ENCODE data around the gene CR1L.
"Not testable (repeated sequence)": the region's sequence is repeated elsewhere in the genome, so short reads cannot be mapped to it uniquely, and the experiment has no call there.

Gene CR1L

GRCh38 chr1:207644852-207645634 lies at the start of gene CR1L:
TSS of gene CR1L (plus strand) at chr1:207645133. CDS start at chr1:207645234, 101 bp downstream.
- no peaks in the 10 kb centered on the region for H3K9me3 ChIP-seq (ENCODE audit: control insufficient read depth in 2 of 2, low read length in 2 of 2)
- peak within 1 kb of the TSS in 1 of 2 donors; percentile 53 for H3K9ac ChIP-seq (ENCODE audit: low read length in 2 of 2)
- H3K4me1 ChIP-seq (ENCODE audit: control insufficient read depth, insufficient read depth, low read length): peaks cover 5% of the 10 kb centered on the region
- H3K27ac ChIP-seq (ENCODE audit: low read length): no peak within 1 kb of the TSS
- H3K4me3 ChIP-seq (ENCODE audit: low read length in 2 of 2): peak within 1 kb of the TSS; percentile 84 to 86
- H3K36me3 ChIP-seq (ENCODE audit: control insufficient read depth in 2 of 2, insufficient read depth in 2 of 2, low read length in 2 of 2): no peaks in the 10 kb centered on the region
- H3K27me3 ChIP-seq (ENCODE audit: control insufficient read depth in 1 of 2, insufficient read depth in 2 of 2, low read length in 2 of 2): no peaks in the 10 kb centered on the region

GRCh38 chr1:207603777-207604176 lies 41.2 kb upstream of the CR1L start:
- Histone ChIP-seq H3K27me3 (ENCODE audit: control insufficient read depth in 1 of 2, insufficient read depth in 2 of 2, low read length in 2 of 2) (no peaks in the 10 kb centered on the region), H3K27ac (ENCODE audit: low read length) (no peak overlapping the region), H3K9me3 (ENCODE audit: control insufficient read depth in 2 of 2, low read length in 2 of 2) (no peaks in the 10 kb centered on the region), H3K9ac (ENCODE audit: low read length in 2 of 2) (no peak overlapping the region), H3K4me3 (ENCODE audit: low read length in 2 of 2) (no peak overlapping the region), H3K4me1 (ENCODE audit: control insufficient read depth, insufficient read depth, low read length) (no peaks in the 10 kb centered on the region), H3K36me3 (ENCODE audit: control insufficient read depth in 2 of 2, insufficient read depth in 2 of 2, low read length in 2 of 2) (no peaks in the 10 kb centered on the region)

- Histone ChIP-seq H3K9ac (ENCODE audit: low read length in 2 of 2) (no peak overlapping the region), H3K4me1 (ENCODE audit: control insufficient read depth, insufficient read depth, low read length) (no peaks in the 10 kb centered on the region), H3K36me3 (ENCODE audit: control insufficient read depth in 2 of 2, insufficient read depth in 2 of 2, low read length in 2 of 2) (no peaks in the 10 kb centered on the region), H3K4me3 (ENCODE audit: low read length in 2 of 2) (no peak overlapping the region), H3K27ac (ENCODE audit: low read length) (no peak overlapping the region), H3K27me3 (ENCODE audit: control insufficient read depth in 1 of 2, insufficient read depth in 2 of 2, low read length in 2 of 2) (no peaks in the 10 kb centered on the region), H3K9me3 (ENCODE audit: control insufficient read depth in 2 of 2, low read length in 2 of 2) (no peaks in the 10 kb centered on the region)
These were observed 39.2 kb upstream of the CR1L start for GRCh38 chr1:207605444-207606361.

GRCh38 chr1:207606362-207606755 lies 38.6 kb upstream of the CR1L start:
- Histone ChIP-seq H3K9me3 (ENCODE audit: control insufficient read depth in 2 of 2, low read length in 2 of 2) (no peaks in the 10 kb centered on the region), H3K36me3 (ENCODE audit: control insufficient read depth in 2 of 2, insufficient read depth in 2 of 2, low read length in 2 of 2) (no peaks in the 10 kb centered on the region)

GRCh38 chr1:207612762-207613161 lies 32.2 kb upstream of the CR1L start:
- H3K27me3 ChIP-seq (ENCODE audit: control insufficient read depth in 1 of 2, insufficient read depth in 2 of 2, low read length in 2 of 2): peaks cover 0 to 4% of the 10 kb centered on the region in 2 donors
- H3K9ac ChIP-seq (ENCODE audit: low read length in 2 of 2): no peak overlapping the region
- H3K36me3 ChIP-seq (ENCODE audit: control insufficient read depth in 2 of 2, insufficient read depth in 2 of 2, low read length in 2 of 2): no peaks in the 10 kb centered on the region
- H3K9me3 ChIP-seq (ENCODE audit: control insufficient read depth in 2 of 2, low read length in 2 of 2): no peaks in the 10 kb centered on the region
- H3K4me3 ChIP-seq (ENCODE audit: low read length in 2 of 2): no peak overlapping the region
- H3K4me1 ChIP-seq (ENCODE audit: control insufficient read depth, insufficient read depth, low read length): no peaks in the 10 kb centered on the region
- H3K27ac ChIP-seq (ENCODE audit: low read length): no peak overlapping the region

More at GRCh38 chr1:207606362-207606755, 38.6 kb upstream of the CR1L start:
- Histone ChIP-seq H3K4me3 (ENCODE audit: low read length in 2 of 2) (no peak overlapping the region), H3K4me1 (ENCODE audit: control insufficient read depth, insufficient read depth, low read length) (no peaks in the 10 kb centered on the region), H3K27me3 (ENCODE audit: control insufficient read depth in 1 of 2, insufficient read depth in 2 of 2, low read length in 2 of 2) (no peaks in the 10 kb centered on the region), H3K9ac (ENCODE audit: low read length in 2 of 2) (no peak overlapping the region), H3K27ac (ENCODE audit: low read length) (no peak overlapping the region)

GRCh38 chr1:207619871-207620542 lies 24.9 kb upstream of the CR1L start:
- Histone ChIP-seq H3K4me1 (ENCODE audit: control insufficient read depth, insufficient read depth, low read length) (no peaks in the 10 kb centered on the region), H3K27me3 (ENCODE audit: control insufficient read depth in 1 of 2, insufficient read depth in 2 of 2, low read length in 2 of 2) (no peaks in the 10 kb centered on the region), H3K27ac (ENCODE audit: low read length) (no peak overlapping the region), H3K9me3 (ENCODE audit: control insufficient read depth in 2 of 2, low read length in 2 of 2) (no peaks in the 10 kb centered on the region), H3K9ac (ENCODE audit: low read length in 2 of 2) (no peak overlapping the region), H3K4me3 (ENCODE audit: low read length in 2 of 2) (no peak overlapping the region), H3K36me3 (ENCODE audit: control insufficient read depth in 2 of 2, insufficient read depth in 2 of 2, low read length in 2 of 2) (no peaks in the 10 kb centered on the region)

- H3K27me3 ChIP-seq (ENCODE audit: control insufficient read depth in 1 of 2, insufficient read depth in 2 of 2, low read length in 2 of 2): no peaks in the 10 kb centered on the region
- no peaks in the 10 kb centered on the region for H3K9me3 ChIP-seq (ENCODE audit: control insufficient read depth in 2 of 2, low read length in 2 of 2)
- no peaks in the 10 kb centered on the region for H3K36me3 ChIP-seq (ENCODE audit: control insufficient read depth in 2 of 2, insufficient read depth in 2 of 2, low read length in 2 of 2)
- H3K9ac ChIP-seq (ENCODE audit: low read length in 2 of 2): no peak overlapping the region
- no peak overlapping the region for H3K27ac ChIP-seq (ENCODE audit: low read length)
- no peaks in the 10 kb centered on the region for H3K4me1 ChIP-seq (ENCODE audit: control insufficient read depth, insufficient read depth, low read length)
- H3K4me3 ChIP-seq (ENCODE audit: low read length in 2 of 2): no peak overlapping the region
These were observed 24.4 kb upstream of the CR1L start for GRCh38 chr1:207620543-207620893.

- H3K9me3 ChIP-seq (ENCODE audit: control insufficient read depth in 2 of 2, low read length in 2 of 2); H3K27me3 ChIP-seq (ENCODE audit: control insufficient read depth in 1 of 2, insufficient read depth in 2 of 2, low read length in 2 of 2); H3K27ac ChIP-seq (ENCODE audit: low read length); H3K4me3 ChIP-seq (ENCODE audit: low read length in 2 of 2); H3K4me1 ChIP-seq (ENCODE audit: control insufficient read depth, insufficient read depth, low read length); H3K9ac ChIP-seq (ENCODE audit: low read length in 2 of 2); H3K36me3 ChIP-seq (ENCODE audit: control insufficient read depth in 2 of 2, insufficient read depth in 2 of 2, low read length in 2 of 2): not testable (repeated sequence)
These were observed 19.3 kb upstream of the CR1L start for GRCh38 chr1:207625504-207626071.

- no peak overlapping the region for H3K4me3 ChIP-seq (ENCODE audit: low read length in 2 of 2)
- H3K36me3 ChIP-seq (ENCODE audit: control insufficient read depth in 2 of 2, insufficient read depth in 2 of 2, low read length in 2 of 2): no peaks in the 10 kb centered on the region
- H3K9ac ChIP-seq (ENCODE audit: low read length in 2 of 2): no peak overlapping the region
- H3K4me1 ChIP-seq (ENCODE audit: control insufficient read depth, insufficient read depth, low read length): no peaks in the 10 kb centered on the region
- no peaks in the 10 kb centered on the region for H3K9me3 ChIP-seq (ENCODE audit: control insufficient read depth in 2 of 2, low read length in 2 of 2)
- no peak overlapping the region for H3K27ac ChIP-seq (ENCODE audit: low read length)
- no peaks in the 10 kb centered on the region for H3K27me3 ChIP-seq (ENCODE audit: control insufficient read depth in 1 of 2, insufficient read depth in 2 of 2, low read length in 2 of 2)
These were observed 18.0 kb upstream of the CR1L start for GRCh38 chr1:207626972-207627337.

- H3K27me3 ChIP-seq (ENCODE audit: control insufficient read depth in 1 of 2, insufficient read depth in 2 of 2, low read length in 2 of 2): no peaks in the 10 kb centered on the region
These were observed 17.4 kb upstream of the CR1L start for GRCh38 chr1:207627496-207627895.

More at GRCh38 chr1:207627496-207627895, 17.4 kb upstream of the CR1L start:
- no peaks in the 10 kb centered on the region for H3K36me3 ChIP-seq (ENCODE audit: control insufficient read depth in 2 of 2, insufficient read depth in 2 of 2, low read length in 2 of 2)
- no peak overlapping the region for H3K9ac ChIP-seq (ENCODE audit: low read length in 2 of 2)
- no peak overlapping the region for H3K27ac ChIP-seq (ENCODE audit: low read length)
- no peaks in the 10 kb centered on the region for H3K9me3 ChIP-seq (ENCODE audit: control insufficient read depth in 2 of 2, low read length in 2 of 2)
- no peaks in the 10 kb centered on the region for H3K4me1 ChIP-seq (ENCODE audit: control insufficient read depth, insufficient read depth, low read length)
- no peak overlapping the region for H3K4me3 ChIP-seq (ENCODE audit: low read length in 2 of 2)
